GM13976 (cell line): ENCODE results near the gene FOXK1.

Source experiments
- DNase-seq: peaks from one replicate; pipeline ENCODE4 v3.0.0; 2012; ENCODE audit warnings: low spot score
- CTCF ChIP-seq: IDR thresholded peaks from 2 replicates; pipeline ENCODE4 v1.5.1; 2012; ENCODE audit warnings: borderline replicate concordance, mild to moderate bottlenecking; ENCODE audit not compliant: insufficient read depth; ENCODE audit errors: extremely low read depth, missing control alignments, control extremely low read depth
- in situ Hi-C: fragments of 300-500 bp; cut with MboI; formaldehyde crosslinking; loops from one replicate; pipeline ENCODE4 v1.12.0; 2022; ENCODE audit warnings: low sequenced_read_pairs, mixed read lengths, inconsistent platforms; ENCODE audit not compliant: unreplicated experiment

FOXK1 gene

GRCh38 chr7:4747746-4748145 is 65.7 kb downstream of the FOXK1 start:
- no peak for DNase-seq
- in situ Hi-C loops, result no loop called here
- no peak for TF ChIP-seq CTCF

GRCh38 chr7:4748231-4748681 is 66.2 kb downstream of the FOXK1 start:
- TF ChIP-seq CTCF, result no peak
- in situ Hi-C loops, result no loop called here
- DNase-seq, result no peak

GRCh38 chr7:4749363-4749762 is 67.3 kb downstream of the FOXK1 start:
- in situ Hi-C loops, result no loop called here
- DNase-seq, result no peak
- no peak for TF ChIP-seq CTCF

- in situ Hi-C loops, result loop anchor here (25.0 kb wide), 1 partner anchor 137 kb away; no protein-coding TSS in a partner anchor
- DNase-seq, result no peak
- no peak for TF ChIP-seq CTCF
Measured at GRCh38 chr7:4749798-4750197, 67.7 kb downstream of the FOXK1 start.

GRCh38 chr7:4751398-4751947 is 69.4 kb downstream of the FOXK1 start:
- in situ Hi-C loops, result loop anchor here (25.0 kb wide), 1 partner anchor 139 kb away; no protein-coding TSS in a partner anchor
- TF ChIP-seq CTCF, result no peak

GRCh38 chr7:4753598-4754432 is 71.7 kb downstream of the FOXK1 start:
- TF ChIP-seq CTCF, result peak; percentile 97
- in situ Hi-C loops, result loop anchor here (25.0 kb wide), 1 partner anchor 142 kb away; no protein-coding TSS in a partner anchor
- DNase-seq, result peak; percentile 91

More at GRCh38 chr7:4751398-4751947, 69.4 kb downstream of the FOXK1 start:
- DNase-seq, result no peak
